NCI-H2196 treated with DMSO at 0.1 percent for 48 hours (cell line): ENCODE measurements around the gene MAP4K2.

Source experiments
- DNase-seq: peaks from one replicate; lab custom pipeline; 2025; ENCODE audit not compliant: unreplicated experiment; lab: John Stamatoyannopoulos, UW

Gene MAP4K2

DNA sequence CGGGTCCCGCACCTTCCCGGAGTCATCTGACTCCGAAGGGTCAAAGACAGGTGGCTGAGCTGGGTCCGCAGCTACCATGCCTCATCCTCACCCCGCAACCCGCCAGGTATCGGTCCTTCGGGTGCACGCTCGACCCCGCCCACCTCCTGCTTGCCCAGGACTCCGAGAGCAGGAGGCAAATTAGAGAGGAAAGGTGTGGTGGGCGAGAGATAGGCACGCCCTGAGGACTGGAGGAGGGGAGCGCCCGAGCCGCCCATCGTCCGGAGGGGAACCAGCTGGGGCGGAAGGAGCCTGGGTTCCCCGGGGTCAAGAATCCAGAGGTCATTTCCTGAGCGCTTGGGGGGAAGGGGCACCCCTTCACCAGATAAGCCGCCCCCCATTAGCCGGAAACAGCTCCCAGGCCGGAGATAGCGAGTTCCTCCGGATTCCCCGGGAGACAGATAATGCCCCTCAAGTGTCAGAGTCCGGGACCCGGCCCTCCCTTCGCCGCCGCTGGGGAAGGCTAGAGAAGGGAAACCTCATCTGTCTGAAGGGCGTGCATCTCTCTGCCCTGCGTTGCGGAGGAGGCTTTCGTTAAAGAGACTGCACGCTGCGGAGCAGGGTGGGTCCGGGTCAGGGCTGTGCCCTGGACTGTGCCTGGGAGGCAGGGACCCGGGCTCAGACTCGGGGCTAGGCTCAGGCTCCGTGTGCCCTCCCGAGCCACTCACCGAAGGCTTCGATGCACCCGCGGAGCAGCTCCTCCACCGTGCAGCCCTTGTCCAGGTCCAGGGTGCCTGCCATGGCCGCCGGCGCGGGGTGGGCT is 60.7 kb downstream of the MAP4K2 start:
- no peak for DNase-seq

DNA sequence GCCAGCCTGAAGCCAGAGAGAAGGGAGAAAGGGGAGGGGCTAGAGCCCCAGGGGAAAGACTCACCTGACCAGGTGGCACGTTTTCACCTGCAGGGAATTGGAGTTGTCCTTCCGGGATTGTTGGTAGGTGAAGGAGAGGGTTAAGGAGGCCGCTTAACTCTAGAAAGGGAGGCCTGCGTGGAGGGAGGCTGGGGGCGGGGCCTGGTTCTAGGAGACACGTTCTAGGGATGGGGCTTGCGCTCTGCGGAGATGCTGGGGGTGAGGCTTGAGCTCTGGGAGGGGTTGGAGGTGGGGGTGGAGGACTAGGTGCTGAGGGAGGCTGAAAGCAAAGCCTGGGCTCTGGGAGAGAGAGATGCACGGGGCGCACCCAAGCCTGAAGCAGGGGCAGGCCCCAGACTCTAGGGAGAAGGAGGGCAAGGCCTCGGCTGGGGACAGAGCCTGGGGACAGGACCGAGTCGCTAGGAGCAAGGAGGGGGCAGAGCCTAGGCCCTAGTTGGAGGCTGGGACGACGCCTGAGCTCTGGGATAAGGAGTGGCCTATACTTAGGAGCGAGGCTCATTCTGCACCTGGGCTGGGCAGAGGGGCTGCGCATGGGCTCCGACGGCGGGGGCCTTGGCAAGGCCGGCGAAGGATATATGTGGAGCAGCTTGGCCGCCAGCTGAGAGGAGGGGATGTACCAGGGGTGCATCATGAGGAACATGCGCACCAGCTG is 61.5 kb downstream of the MAP4K2 start:
- no peak for DNase-seq

- DNase-seq: no peak
Measured at GRCh38 chr11:64739871-64740270, 63.1 kb downstream of the MAP4K2 start.

- no peak for DNase-seq
Measured at GRCh38 chr11:64736654-64737053, 66.4 kb downstream of the MAP4K2 start.

GRCh38 chr11:64735725-64736259 is 67.2 kb downstream of the MAP4K2 start:
- no peak for DNase-seq
